HG03060 (cell line): ENCODE measurements around the gene RAB38.

Experiments used
- ATAC-seq: cut with Tn5 transposase; IDR thresholded peaks from one replicate; pipeline ENCODE4 v1.9.1; 2021; ENCODE audit warnings: low read depth, moderate number of reproducible peaks; ENCODE audit not compliant: unreplicated experiment

RAB38 gene

DNA sequence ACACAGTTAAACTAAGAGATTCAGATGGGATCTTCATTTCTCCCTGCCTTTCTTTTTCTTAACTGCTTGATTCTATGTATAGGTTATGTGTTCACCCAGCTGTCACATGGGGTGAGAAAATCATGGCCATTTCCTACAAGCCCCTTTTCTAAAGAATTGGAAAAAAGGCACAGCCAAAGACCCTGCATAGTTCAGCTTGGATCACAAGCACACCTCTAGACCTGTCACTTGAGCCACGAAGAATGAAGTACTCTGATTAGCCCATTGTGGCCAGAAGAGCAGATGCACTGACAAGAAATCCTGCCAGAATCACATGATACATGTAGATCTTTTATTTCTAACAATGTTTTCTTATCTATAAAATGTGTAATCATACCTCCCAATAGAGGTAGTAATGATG lies 69.7 kb downstream of the RAB38 start:
- no peak for ATAC-seq

DNA sequence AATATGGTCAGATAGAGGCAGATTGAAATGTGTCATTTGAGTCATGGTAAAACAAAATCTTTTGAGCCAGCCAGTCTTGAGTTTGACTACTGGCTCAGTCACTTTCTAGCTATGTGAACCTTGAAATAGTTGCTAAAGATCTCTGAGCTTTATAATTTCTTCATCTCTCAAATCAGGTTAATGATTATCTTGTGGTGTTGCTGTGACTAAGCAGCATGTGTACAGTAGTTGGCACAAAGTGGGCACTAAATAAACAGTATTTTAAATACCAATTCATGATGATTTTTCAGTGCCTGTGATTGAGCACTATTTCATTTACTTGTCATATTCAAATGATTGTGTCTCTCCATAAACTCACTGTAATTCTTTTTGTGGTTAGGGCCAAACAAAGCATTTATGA lies 70.8 kb downstream of the RAB38 start:
- no peak for ATAC-seq

DNA sequence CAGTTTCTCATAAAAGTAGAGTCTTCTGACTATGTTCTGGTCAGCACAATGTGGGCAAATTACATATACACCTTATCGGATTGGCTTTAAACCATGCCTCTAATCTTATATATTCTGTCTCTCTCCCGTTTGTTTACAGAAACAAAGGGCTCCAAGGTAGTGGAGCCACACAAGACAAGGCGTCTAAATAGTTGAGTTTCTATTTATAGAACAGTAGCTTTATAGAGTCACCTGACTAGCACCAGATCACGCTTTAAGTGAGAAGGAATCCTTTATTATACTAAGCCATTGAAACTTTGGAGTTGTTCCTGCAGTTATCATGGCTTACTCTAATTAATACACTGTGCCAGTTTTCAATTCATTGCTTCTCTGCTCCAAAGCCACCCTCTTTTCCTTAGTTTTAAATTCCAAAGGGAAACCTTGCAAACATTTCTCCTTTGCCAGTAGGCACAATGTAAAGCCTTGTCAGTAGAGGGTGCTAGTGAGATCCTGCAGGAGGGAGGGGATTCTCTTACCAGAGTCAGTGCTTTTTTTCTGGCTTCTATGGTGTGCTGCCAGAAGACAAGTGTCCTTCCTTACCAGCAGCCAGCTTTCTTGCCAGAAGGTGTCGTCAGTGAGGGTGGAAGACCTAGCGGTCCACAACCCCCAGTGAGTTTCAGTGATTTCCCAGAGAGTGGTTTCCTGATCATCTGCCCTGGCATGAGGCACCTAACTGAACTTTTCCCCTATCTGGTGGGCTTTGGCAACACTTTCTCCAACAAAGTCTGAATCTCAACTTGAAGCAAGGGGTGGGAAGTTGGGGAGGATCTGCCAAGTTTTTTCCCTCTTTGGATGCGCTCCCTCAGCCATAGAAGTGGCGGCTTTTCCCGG lies 71.7 kb downstream of the RAB38 start:
- peak; percentile 83 for ATAC-seq

DNA sequence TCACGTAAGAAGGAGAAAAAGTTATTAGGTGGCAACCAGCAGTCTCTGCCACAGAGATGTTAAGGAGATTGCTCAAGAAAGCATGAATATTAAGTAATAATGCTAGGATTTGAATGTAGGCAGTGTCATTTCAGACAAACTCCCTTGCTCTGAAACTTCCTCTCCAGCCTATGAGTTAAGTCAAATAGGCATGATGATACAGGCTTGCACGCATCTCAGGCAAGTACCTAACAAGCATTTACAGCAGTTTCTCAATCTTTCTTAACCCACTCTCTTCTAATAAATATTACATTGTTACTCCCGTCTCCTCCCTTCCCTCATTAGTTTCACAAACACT lies 72.7 kb downstream of the RAB38 start:
- no peak for ATAC-seq

DNA sequence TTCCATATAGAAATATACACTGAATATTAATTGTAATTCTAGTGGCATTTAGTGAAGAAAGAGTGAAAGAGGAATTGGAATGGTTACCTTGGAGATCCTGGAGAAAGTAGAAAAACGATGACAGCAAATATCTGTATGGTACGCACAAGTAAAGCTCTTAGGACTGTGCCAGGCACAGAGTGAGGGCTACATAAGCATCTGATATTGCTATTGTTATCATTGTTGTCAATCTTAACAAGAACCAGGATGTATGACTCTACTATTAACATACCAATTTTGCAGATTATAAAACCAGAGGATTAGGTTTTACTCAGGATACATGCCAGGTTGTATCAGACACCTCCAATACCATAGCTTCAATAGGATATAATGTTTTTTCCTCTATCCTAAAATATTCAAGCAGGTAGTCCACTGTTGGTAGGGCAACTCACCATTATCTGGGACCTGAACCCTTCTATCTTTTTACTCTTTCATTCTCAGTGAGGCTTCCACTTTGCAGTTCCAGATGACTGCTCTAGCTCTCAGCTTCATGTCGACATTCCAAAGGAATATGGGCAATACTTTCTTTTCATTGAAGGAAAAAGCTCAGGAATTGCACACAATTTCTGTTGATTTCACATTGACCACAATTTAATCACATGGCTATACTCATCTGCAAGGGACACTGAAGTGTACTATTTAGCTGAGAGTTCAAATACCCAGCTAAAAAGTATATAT lies 73.2 kb downstream of the RAB38 start:
- ATAC-seq: no peak

DNA sequence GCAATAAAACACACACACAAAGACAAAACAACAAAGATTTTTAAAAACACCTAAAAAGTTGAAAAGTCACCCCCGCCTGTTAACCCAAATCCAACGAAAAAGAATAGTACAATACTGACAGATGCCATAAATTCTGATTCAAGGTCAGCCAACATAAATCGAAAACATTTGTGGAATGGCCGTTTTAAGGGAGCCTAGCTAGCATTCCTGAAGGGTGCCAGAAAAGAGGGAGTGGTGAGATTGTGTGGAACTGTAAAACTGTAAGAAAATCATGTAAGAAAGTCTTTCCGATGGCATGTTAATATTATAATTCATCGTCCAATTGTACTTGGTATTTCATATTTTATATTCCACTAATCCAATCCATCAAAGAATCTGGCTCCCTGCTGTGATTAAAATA lies 75.1 kb downstream of the RAB38 start:
- ATAC-seq: no peak

DNA sequence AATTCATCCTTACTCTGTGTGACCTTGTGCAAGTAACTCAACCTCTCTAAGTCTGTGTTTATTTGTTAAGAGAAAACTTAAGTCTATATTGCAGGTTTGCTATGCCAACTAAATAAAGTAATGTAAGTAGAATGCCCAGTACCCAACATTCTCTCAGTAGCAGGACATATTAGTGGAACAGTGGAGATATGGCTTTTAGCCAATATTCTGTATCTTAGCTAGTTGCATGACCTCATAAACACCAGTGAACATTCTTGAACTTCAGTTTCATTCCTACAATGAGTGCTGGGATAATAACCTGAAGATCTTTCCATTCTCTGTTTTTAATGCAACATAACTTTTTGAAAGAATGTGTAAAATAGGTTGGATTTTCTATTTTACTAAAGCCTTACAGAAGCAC lies 77.0 kb downstream of the RAB38 start:
- no peak for ATAC-seq

DNA sequence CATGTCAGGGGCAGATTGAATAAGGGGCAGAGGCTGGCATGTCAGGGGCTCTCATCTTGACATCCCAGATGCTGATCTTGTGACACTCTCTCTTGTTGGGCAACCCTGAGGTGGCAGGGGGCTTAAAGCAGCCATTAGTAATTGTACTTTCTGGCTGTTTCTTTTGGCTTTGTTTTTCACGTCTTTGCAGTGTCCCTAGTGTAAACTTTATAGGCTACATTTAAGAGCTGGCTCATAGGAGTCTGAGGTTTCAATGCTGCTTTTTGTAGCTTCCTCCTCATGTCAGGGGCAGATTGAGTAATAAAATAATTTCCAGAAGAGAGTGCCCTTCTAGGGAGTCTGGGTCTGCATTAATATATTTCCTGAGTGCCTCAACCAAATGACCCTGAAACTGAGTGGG lies 86.1 kb downstream of the RAB38 start:
- no peak for ATAC-seq

DNA sequence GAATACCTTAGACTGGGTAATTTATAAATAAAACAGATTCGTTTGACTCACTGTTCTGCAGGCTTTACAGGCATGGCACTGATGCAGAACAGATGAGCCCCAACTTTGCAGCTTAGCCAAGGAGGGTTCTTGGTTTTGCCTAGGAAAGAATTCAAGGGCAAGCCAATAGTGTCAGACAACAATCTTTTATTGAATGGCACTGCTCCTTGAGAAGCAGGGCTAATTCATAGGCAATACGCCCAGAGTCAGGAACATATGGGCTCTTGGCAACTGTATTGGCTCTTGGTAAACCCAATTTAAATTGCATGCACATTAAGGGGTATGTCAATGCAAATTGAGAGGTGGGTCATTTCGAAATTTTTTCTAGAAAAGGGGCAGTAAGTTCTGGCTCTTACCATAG lies 87.9 kb downstream of the RAB38 start:
- no peak for ATAC-seq

DNA sequence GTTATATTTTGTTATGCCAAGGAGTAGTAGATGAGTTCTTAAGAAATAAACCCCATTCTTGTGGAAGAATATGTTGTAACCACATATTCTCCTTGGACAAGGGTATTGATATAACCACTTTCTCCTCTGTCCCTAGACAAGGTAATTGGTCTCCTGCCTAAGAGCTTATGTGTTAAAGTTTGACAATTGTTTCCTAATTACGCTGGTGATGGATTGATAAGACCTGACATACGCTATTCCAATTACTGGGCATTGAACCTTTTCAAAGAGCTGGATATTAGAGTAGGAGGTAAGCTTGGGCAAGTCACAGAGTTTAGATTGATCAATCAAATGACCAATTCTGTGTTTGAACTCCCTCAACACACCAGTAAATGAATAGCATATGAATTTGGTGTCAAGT lies 88.9 kb downstream of the RAB38 start:
- ATAC-seq: no peak

DNA sequence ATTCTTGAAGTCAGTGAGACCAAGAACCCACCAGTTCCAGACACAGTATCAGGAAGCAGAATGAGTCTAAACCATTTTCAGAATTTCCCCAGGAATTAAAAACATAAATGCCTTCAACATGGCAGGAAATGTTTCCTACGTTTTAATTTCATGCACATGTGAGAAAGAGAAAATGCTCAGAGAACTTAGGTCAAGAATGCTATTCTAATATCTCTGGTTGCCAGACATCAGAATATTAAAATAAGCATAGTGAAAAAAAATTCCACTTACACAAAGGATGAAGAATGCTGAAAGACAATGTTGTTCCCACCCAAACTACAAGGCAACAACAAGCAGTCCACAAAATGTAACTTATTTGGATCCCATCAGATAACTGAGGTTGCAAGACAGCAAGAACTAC lies 104.8 kb downstream of the RAB38 start:
- ATAC-seq: no peak

DNA sequence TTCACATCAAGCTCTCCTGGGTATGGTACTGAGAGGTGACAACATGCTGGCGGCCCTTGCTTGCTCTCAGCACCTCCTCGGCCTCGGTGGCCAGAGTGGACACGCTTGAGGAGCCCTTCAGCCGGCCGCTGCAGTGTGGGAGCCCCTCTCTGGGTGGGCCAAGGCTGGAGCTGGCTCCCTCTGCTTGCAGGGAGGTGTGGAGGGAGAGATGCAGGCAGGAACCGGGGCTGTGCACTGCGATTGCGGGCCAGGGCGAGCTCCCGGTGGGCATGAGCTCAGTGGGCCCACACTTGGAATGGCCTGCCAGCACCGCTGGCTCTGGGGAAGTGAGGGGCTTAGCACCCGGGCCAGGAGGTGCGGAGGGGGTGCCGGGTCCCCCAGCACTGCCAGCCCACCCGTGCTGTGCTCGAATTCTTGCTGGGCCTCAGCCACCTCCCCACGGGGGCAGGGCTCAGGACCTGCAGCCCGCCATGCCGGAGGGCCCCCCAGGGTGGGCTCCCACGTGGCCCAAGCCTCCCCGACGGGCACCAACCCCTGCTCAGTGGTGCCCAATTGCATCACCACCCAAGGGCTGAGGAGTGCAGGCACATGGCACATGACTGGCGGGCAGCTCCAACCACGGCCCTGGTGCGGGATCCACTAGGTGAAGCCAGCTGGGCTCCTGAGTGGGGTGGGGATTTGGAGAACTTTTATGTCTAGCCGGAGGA lies 106.2 kb downstream of the RAB38 start:
- no peak for ATAC-seq

DNA sequence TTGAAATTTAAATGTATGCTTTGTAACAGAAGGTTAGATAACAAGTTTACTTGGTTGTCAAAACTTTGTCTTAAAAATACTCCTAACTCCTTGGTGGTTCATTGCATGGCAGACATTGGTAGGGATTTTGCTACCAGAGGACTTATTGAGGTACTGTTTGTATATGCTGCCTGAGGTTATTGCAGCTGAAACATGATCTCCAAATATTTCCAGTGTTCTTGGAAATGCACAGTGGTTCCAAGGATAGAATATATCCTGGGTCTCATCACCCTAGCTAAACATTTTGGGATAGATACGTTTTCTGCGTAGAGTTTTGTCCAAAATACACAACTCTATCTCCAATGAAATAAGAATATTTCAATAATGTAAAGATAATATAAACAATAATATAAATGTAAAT lies 109.2 kb downstream of the RAB38 start:
- no peak for ATAC-seq

DNA sequence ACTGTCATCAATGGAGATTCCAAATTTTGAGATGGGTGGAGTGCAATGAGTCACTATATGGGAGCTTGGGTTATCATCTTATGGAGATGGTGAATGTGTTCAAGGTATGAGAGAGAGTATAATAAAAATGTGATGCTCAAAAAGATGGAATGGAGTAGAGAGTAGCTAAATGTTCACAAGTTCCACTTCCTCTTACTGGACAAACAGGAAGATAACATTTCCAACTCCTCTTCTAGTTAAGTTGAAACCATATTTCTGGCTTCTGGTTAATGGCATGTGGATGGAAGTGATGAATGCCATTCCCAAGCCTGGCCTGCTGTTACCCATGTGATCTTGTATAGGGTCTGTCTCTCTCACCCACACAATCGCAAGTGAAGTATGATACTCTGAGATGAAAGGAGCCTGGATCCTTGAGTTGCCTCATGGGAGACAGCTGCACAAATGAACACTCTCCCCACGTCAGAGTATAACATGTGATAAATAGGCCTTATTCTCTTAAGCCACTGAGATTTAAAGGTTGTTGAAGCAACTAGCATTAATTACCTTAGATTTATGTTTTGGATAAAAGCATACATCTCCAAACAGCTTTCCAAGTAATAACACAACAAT lies 111.0 kb downstream of the RAB38 start:
- no peak for ATAC-seq
